SK-N-DZ (cell line): Measurements from ENCODE around the gene CTSW.
A peak's percentile ranks its signal among the peaks of the same experiment; 100 is the strongest.
"Not testable (repeated sequence)": the region's sequence is repeated elsewhere in the genome, so short reads cannot be mapped to it uniquely, and the experiment has no call there.

Experiments used
- DNase-seq: peaks from one replicate; pipeline ENCODE4 v3.0.0-alpha.2; 2015; ENCODE audit warnings: low spot score

CTSW gene

GRCh38 chr11:65883786-65884715 lies 4.4 kb downstream of the CTSW start:
- no peak for DNase-seq

GRCh38 chr11:65884716-65885092 lies 5.1 kb downstream of the CTSW start:
- DNase-seq, result peak; percentile 73

- no peak for DNase-seq
Measured at GRCh38 chr11:65885231-65885630, 5.6 kb downstream of the CTSW start.

- no peak for DNase-seq
Measured at GRCh38 chr11:65885808-65886536, 6.3 kb downstream of the CTSW start.

GRCh38 chr11:65886826-65887722 lies 7.4 kb downstream of the CTSW start:
- no peak for DNase-seq

GRCh38 chr11:65887723-65888162 lies 8.1 kb downstream of the CTSW start:
- no peak for DNase-seq

GRCh38 chr11:65888163-65888814 lies 8.7 kb downstream of the CTSW start, which contains the start of gene FIBP:
Gene FIBP, minus strand, starts transcription at chr11:65888471. Its CDS starts 53 bp downstream, at chr11:65888418.
- DNase-seq, result peak; percentile 95

GRCh38 chr11:65890324-65891218 lies 10.9 kb downstream of the CTSW start, which contains the start of gene CCDC85B:
Gene CCDC85B, plus strand, starts transcription at chr11:65890673. Its CDS starts 111 bp downstream, at chr11:65890784.
- peak; percentile 92 for DNase-seq

- DNase-seq, result no peak
Measured at GRCh38 chr11:65891219-65892136, 11.8 kb downstream of the CTSW start.

GRCh38 chr11:65892137-65892540 lies 12.5 kb downstream of the CTSW start:
- DNase-seq, result not testable (repeated sequence)

GRCh38 chr11:65892661-65893317 lies 13.2 kb downstream of the CTSW start:
- DNase-seq, result no peak

GRCh38 chr11:65894034-65894591 lies 14.5 kb downstream of the CTSW start:
- DNase-seq, result no peak

- no peak for DNase-seq
Measured at GRCh38 chr11:65895482-65895981, 15.9 kb downstream of the CTSW start.

- no peak for DNase-seq
Measured at GRCh38 chr11:65896034-65896999, 16.7 kb downstream of the CTSW start.

- DNase-seq, result no peak
Measured at GRCh38 chr11:65897020-65897471, 17.4 kb downstream of the CTSW start.

- no peak for DNase-seq
Measured at GRCh38 chr11:65898656-65899355, 19.2 kb downstream of the CTSW start.
